HT1080 (cell line): ENCODE measurements around the gene FPR1. TPM values are rescaled to one million over a fixed set of nuclear protein-coding genes. Genes with fewer than 3 reads are reported as not detected.

ENCODE experiments used
- DNase-seq: peaks from one replicate; pipeline ENCODE4 v3.0.0-alpha.2; 2015; ENCODE audit warnings: low read depth
- total RNA-seq: library from RNA; depleted of rRNA; stranded (reverse); fragments of >200 nt; shearing (Covaris generic); gene quantifications from 2 replicates; pipeline ENCODE4 v1.2.3, GENCODE V29; 2014; rRNA removed

FPR1 gene
- total RNA-seq, 1 experiment from 2014 or later, result 0.98 TPM

GRCh38 chr19:51706885-51707284 is 44.8 kb downstream of the FPR1 start:
- DNase-seq, result no peak

- no peak for DNase-seq
These were observed 45.4 kb downstream of the FPR1 start for GRCh38 chr19:51706296-51706695.

GRCh38 chr19:51704626-51705025 is 47.1 kb downstream of the FPR1 start:
- no peak for DNase-seq

- peak; percentile 72 for DNase-seq
These were observed 47.8 kb downstream of the FPR1 start for GRCh38 chr19:51703575-51704515.

GRCh38 chr19:51702825-51703574 is 48.7 kb downstream of the FPR1 start:
- no peak for DNase-seq

GRCh38 chr19:51702103-51702824 is 49.4 kb downstream of the FPR1 start:
- DNase-seq, result no peak

GRCh38 chr19:51701468-51702100 is 50.1 kb downstream of the FPR1 start:
- DNase-seq, result no peak

- DNase-seq, result no peak
These were observed 52.5 kb downstream of the FPR1 start for GRCh38 chr19:51699170-51699569.

- DNase-seq, result peak; percentile 56
These were observed 53.4 kb downstream of the FPR1 start for GRCh38 chr19:51698296-51698695.

- DNase-seq, result no peak
These were observed 54.4 kb downstream of the FPR1 start for GRCh38 chr19:51697169-51697776.

GRCh38 chr19:51696606-51697005 is 55.1 kb downstream of the FPR1 start:
- DNase-seq, result no peak

Other genes with a start within 250 kb of the FPR1 start
- not detected in 2 replicates for gene SIGLEC6, start 220.2 kb downstream of the FPR1 start, total RNA-seq
- gene ZNF175, start 180.6 kb downstream of the FPR1 start, total RNA-seq, result 2.1 and 5.7 TPM in 2 replicates
- not detected in 2 replicates for gene SIGLEC5, start 121.5 kb downstream of the FPR1 start, total RNA-seq
- gene SIGLEC14, start 105.1 kb downstream of the FPR1 start, total RNA-seq, result 1.4 and 1.8 TPM in 2 replicates
- 6.5 and 9.1 TPM in 2 replicates for gene SPACA6, start 58.5 kb downstream of the FPR1 start, total RNA-seq
- gene HAS1, start 27.9 kb downstream of the FPR1 start, total RNA-seq, result not detected in 2 replicates
- gene FPR2, start 9.3 kb upstream of the FPR1 start, total RNA-seq, result 0.05 TPM in 1 of 2 replicates, not detected in the other
- not detected in 2 replicates for gene FPR3, start 43.3 kb upstream of the FPR1 start, total RNA-seq
- 2.5 and 3.0 TPM in 2 replicates for gene ZNF577, start 136.1 kb upstream of the FPR1 start, total RNA-seq
- 5.5 and 7.4 TPM in 2 replicates for gene ZNF649, start 153.1 kb upstream of the FPR1 start, total RNA-seq
- gene ZNF613, start 175.6 kb upstream of the FPR1 start, total RNA-seq, result 5.4 and 9.0 TPM in 2 replicates
- 3.9 and 5.8 TPM in 2 replicates for gene ZNF350, start 235.0 kb upstream of the FPR1 start, total RNA-seq